Fibroblast of pulmonary artery (primary cell): ENCODE results near the gene LARGE1.

Experiments used
- DNase-seq: peaks from one replicate; pipeline ENCODE4 v3.0.0-alpha.2; 2010; ENCODE audit warnings: low read depth
- H3K4me3 ChIP-seq: replicated peaks from 2 replicates; pipeline ENCODE4 v1.5.1; 2011; ENCODE audit warnings: low read depth, mild to moderate bottlenecking, control low read depth, low read length, moderate library complexity
- CTCF ChIP-seq: IDR thresholded peaks from 2 replicates; pipeline ENCODE4 v1.5.1; 2011; ENCODE audit warnings: mild to moderate bottlenecking, control low read depth, low read length, inconsistent platforms; ENCODE audit errors: missing control alignments

The LARGE1 gene

GRCh38 chr22:33329398-33329797 lies 590.9 kb downstream of the LARGE1 start:
- no peak for TF ChIP-seq CTCF
- no peak for DNase-seq
- H3K4me3 ChIP-seq: no peak overlapping the region

GRCh38 chr22:33328789-33329296 lies 591.4 kb downstream of the LARGE1 start:
- DNase-seq: peak; percentile 51
- no peak for TF ChIP-seq CTCF
- H3K4me3 ChIP-seq: no peak overlapping the region

- DNase-seq: no peak
- no peak overlapping the region for H3K4me3 ChIP-seq
- no peak for TF ChIP-seq CTCF
These were observed 592.9 kb downstream of the LARGE1 start for GRCh38 chr22:33327348-33327860.

- TF ChIP-seq CTCF: no peak
- DNase-seq: no peak
- no peak overlapping the region for H3K4me3 ChIP-seq
These were observed 593.6 kb downstream of the LARGE1 start for GRCh38 chr22:33326540-33327295.

- H3K4me3 ChIP-seq: no peak overlapping the region
- no peak for DNase-seq
- TF ChIP-seq CTCF: no peak
These were observed 594.9 kb downstream of the LARGE1 start for GRCh38 chr22:33325232-33326004.

- no peak overlapping the region for H3K4me3 ChIP-seq
- TF ChIP-seq CTCF: no peak
- DNase-seq: no peak
These were observed 596.0 kb downstream of the LARGE1 start for GRCh38 chr22:33324228-33324627.
